OCI-LY1 (cell line): ENCODE results near the gene MGA.

Experiments
- H2AFZ ChIP-seq: fragments of 200-600 bp; sonication (generic), shearing (Covaris generic); 2 replicates; pipeline ENCODE4 v1.6.0; 2014; ENCODE audit warnings: antibody characterized with exemption, mild to moderate bottlenecking, low read length
- H3F3A ChIP-seq: fragments of 200-600 bp; sonication (generic), shearing (Covaris generic); 2 replicates; pipeline ENCODE4 v1.6.0; 2014; ENCODE audit warnings: mild to moderate bottlenecking, antibody characterized with exemption, low read length, moderate library complexity; ENCODE audit not compliant: insufficient read depth
- H3K27ac ChIP-seq: fragments of 200-600 bp; sonication (generic); 2 replicates; pipeline ENCODE4 v1.5.1; 2014; ENCODE audit warnings: low read length, mixed run types, mild to moderate bottlenecking, low read depth; ENCODE audit not compliant: poor library complexity, severe bottlenecking
- H3K27me3 ChIP-seq: fragments of 200-600 bp; sonication (generic); 2 replicates; pipeline ENCODE4 v1.6.0; 2014; ENCODE audit warnings: antibody characterized with exemption, mild to moderate bottlenecking, low read length, moderate library complexity; ENCODE audit not compliant: insufficient read depth
- H3K36me3 ChIP-seq: fragments of 200-600 bp; sonication (generic); 2 replicates; pipeline ENCODE4 v1.6.1; 2014; ENCODE audit warnings: mild to moderate bottlenecking, antibody characterized with exemption, low read length, moderate library complexity, mixed read lengths; ENCODE audit not compliant: insufficient read depth
- H3K4me1 ChIP-seq: fragments of 200-600 bp; sonication (generic); 2 replicates; pipeline ENCODE4 v1.5.1; 2014; ENCODE audit warnings: mild to moderate bottlenecking, low read length, moderate library complexity; ENCODE audit not compliant: insufficient read depth, severe bottlenecking
- H3K4me2 ChIP-seq: fragments of 200-600 bp; sonication (generic), shearing (Covaris generic); 2 replicates; pipeline ENCODE4 v1.6.1; 2014; ENCODE audit warnings: low read length
- H3K4me3 ChIP-seq: fragments of 200-600 bp; sonication (generic); 2 replicates; pipeline ENCODE4 v1.5.1; 2014; ENCODE audit warnings: low read length, low read depth, mild to moderate bottlenecking, mixed read lengths; ENCODE audit not compliant: poor library complexity, severe bottlenecking
- H3K79me2 ChIP-seq: fragments of 200-600 bp; shearing (Covaris generic); 2 replicates; pipeline ENCODE4 v1.6.1; 2016; ENCODE audit warnings: mixed run types, low read length, mixed read lengths; ENCODE audit not compliant: insufficient read depth
- H3K9ac ChIP-seq: fragments of 200-600 bp; sonication (generic), shearing (Covaris generic); 2 replicates; pipeline ENCODE4 v1.6.1; 2014; ENCODE audit warnings: mild to moderate bottlenecking, low read length, mixed read lengths
- H3K9me2 ChIP-seq: fragments of 200-600 bp; sonication (generic), shearing (Covaris generic); 2 replicates; pipeline ENCODE4 v1.6.1; 2014; ENCODE audit warnings: low read depth, mild to moderate bottlenecking, low read length, mixed read lengths
- H3K9me3 ChIP-seq: fragments of 200-600 bp; shearing (Covaris generic); 2 replicates; pipeline ENCODE4 v1.6.1; 2014; ENCODE audit warnings: low read length, mixed read lengths
- H4K20me1 ChIP-seq: fragments of 200-600 bp; sonication (generic), shearing (Covaris generic); 2 replicates; pipeline ENCODE4 v1.6.0; 2016; ENCODE audit warnings: mild to moderate bottlenecking, low read length; ENCODE audit not compliant: insufficient read depth
- CTCF ChIP-seq: fragments of 200-600 bp; sonication (generic), shearing (Covaris generic); IDR thresholded peaks from 2 replicates; pipeline ENCODE4 v1.5.1; 2017; ENCODE audit warnings: mild to moderate bottlenecking, antibody characterized with exemption, low read length, moderate library complexity, mixed read lengths
- EZH2 ChIP-seq: fragments of 200-600 bp; sonication (generic), shearing (Covaris generic); IDR thresholded peaks from 2 replicates; pipeline ENCODE4 v1.8.0; 2017; ENCODE audit warnings: borderline replicate concordance, mixed run types, mild to moderate bottlenecking, antibody characterized with exemption, low read length, moderate library complexity, mixed read lengths

MGA gene

DNA sequence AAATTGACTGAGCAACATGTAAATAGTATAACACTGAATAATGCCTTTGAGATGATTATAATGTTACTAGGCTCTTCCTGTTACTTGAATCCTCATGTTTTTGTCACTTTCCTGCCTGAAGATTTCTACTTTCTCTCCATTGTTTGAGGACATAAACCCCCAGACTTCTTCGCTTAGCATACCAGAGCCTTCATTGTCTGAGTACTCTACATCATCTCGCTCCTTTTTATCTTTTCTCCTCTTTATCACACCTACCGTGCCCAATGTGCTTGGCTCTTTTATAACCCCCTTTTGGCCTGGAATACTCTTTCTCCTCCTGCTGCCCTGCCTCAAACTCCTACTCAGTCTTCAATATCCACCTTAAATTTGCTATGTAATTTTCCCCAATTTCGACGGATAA is 30.3 kb upstream of the MGA start:
- Histone ChIP-seq H3K27me3 (no peaks in the 10 kb centered on the region), H3K27ac (no peak overlapping the region), H3K9me2 (no peaks in the 10 kb centered on the region), H3K9me3 (no peaks in the 10 kb centered on the region), H3K4me3 (no peak overlapping the region), H4K20me1 (no peaks in the 10 kb centered on the region), H3K36me3 (no peaks in the 10 kb centered on the region), H3K4me1 (peaks cover 11% of the 10 kb centered on the region), H3F3A (no peaks in the 10 kb centered on the region), H2AFZ (no peak overlapping the region), H3K79me2 (no peaks in the 10 kb centered on the region), H3K4me2 (no peak overlapping the region), H3K9ac (no peak overlapping the region)
- no peak for TF ChIP-seq EZH2
- TF ChIP-seq CTCF: no peak

DNA sequence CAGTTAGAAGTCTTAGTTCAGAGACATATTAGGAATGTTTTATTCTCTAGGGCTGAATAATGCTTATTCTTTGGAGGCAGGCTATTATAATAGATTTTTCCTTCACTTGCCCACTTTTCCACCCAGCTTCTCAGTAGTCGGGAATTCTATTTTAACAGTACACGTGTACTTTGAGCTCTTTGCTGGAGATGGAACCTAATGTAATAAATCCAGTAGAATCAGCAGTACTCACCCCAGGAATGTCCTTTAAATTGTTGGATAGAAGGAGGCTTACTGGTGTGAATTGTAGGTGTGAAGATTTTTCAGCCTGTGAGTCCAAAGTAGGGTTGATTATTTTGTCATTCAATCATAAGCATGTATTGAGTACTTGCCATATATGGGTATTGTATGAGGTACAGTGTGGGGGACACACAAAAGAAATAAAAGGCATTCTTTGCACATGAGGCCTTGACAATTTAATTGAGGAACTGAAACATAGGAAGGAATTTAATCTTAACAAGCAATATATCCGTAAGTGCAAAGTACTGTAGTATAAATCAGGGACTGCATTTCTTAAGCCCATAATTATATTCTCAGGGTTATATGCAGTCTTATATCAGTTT is 29.5 kb upstream of the MGA start:
- Histone ChIP-seq H3K4me3 (no peak overlapping the region), H3K79me2 (no peaks in the 10 kb centered on the region), H3K27me3 (no peaks in the 10 kb centered on the region), H3K4me1 (peaks cover 11% of the 10 kb centered on the region), H3K9me2 (no peaks in the 10 kb centered on the region), H4K20me1 (no peaks in the 10 kb centered on the region), H3K27ac (no peak overlapping the region), H3F3A (no peaks in the 10 kb centered on the region), H3K9me3 (no peaks in the 10 kb centered on the region), H3K9ac (no peak overlapping the region), H2AFZ (no peak overlapping the region), H3K4me2 (no peak overlapping the region), H3K36me3 (no peaks in the 10 kb centered on the region)
- no peak for TF ChIP-seq CTCF
- TF ChIP-seq EZH2: no peak

- H2AFZ ChIP-seq: no peak overlapping the region
- no peaks in the 10 kb centered on the region for H3K79me2 ChIP-seq
- TF ChIP-seq EZH2: no peak
These were observed 28.2 kb upstream of the MGA start for GRCh38 chr15:41631880-41632470.

DNA sequence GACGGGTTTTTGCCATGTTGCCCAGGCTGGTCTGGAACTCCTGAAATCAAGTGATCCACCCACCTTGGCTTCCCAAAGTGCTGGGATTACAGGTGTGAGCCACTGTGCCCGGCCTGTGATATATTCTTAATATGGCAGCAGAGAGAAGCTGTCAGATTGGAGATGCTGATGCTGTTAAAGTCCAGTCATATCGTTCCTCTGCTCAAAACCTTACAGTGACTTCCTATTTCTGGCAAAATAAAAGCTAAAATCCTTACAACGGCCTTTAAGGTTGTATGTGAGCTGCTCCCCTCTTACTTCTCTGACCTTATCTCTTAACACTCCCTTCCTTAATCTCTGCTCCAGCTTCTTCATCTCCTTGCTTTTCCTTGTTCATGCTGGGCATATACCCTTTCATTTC is 26.6 kb upstream of the MGA start:
- H3K36me3 ChIP-seq: no peaks in the 10 kb centered on the region
- no peaks in the 10 kb centered on the region for H4K20me1 ChIP-seq
- no peaks in the 10 kb centered on the region for H3F3A ChIP-seq
- no peak overlapping the region for H3K4me2 ChIP-seq
- H3K4me1 ChIP-seq: peaks cover 11% of the 10 kb centered on the region
- H3K4me3 ChIP-seq: no peak overlapping the region
- H3K27ac ChIP-seq: no peak overlapping the region
- no peaks in the 10 kb centered on the region for H3K9me3 ChIP-seq
- TF ChIP-seq CTCF: no peak
- no peak for TF ChIP-seq EZH2
- no peaks in the 10 kb centered on the region for H3K79me2 ChIP-seq
- no peaks in the 10 kb centered on the region for H3K27me3 ChIP-seq
- no peak overlapping the region for H3K9ac ChIP-seq
- H3K9me2 ChIP-seq: no peaks in the 10 kb centered on the region
- H2AFZ ChIP-seq: no peak overlapping the region

More at GRCh38 chr15:41631880-41632470, 28.2 kb upstream of the MGA start:
- Histone ChIP-seq H3K9ac (no peak overlapping the region), H3K27me3 (no peaks in the 10 kb centered on the region), H4K20me1 (no peaks in the 10 kb centered on the region), H3K4me2 (no peak overlapping the region), H3K9me3 (no peaks in the 10 kb centered on the region), H3K27ac (no peak overlapping the region), H3K4me1 (peaks cover 11% of the 10 kb centered on the region), H3F3A (no peaks in the 10 kb centered on the region), H3K36me3 (no peaks in the 10 kb centered on the region), H3K9me2 (no peaks in the 10 kb centered on the region), H3K4me3 (no peak overlapping the region)
